Measurements from ENCODE around the gene DAD1. TPM values are rescaled to one million over a fixed set of nuclear protein-coding genes. Genes with fewer than 3 reads are reported as not detected.
"Not testable (repeated sequence)": the region's sequence is repeated elsewhere in the genome, so short reads cannot be mapped to it uniquely, and the experiment has no call there.

The DAD1 gene
- total RNA-seq, 1 donor from 2014 or later, result 223 TPM

- no peak overlapping the region for H3K4me3 Mint-ChIP-seq (ENCODE audit: unreplicated experiment)
These were observed 19.8 kb downstream of the DAD1 start for GRCh38 chr14:22569106-22569736.

GRCh38 chr14:22567437-22567836 lies 21.6 kb downstream of the DAD1 start:
- Mint-ChIP-seq H3K9me3 (ENCODE audit: unreplicated experiment) (no peaks in the 10 kb centered on the region), H3K27me3 (ENCODE audit: unreplicated experiment) (no peaks in the 10 kb centered on the region), H3K4me3 (ENCODE audit: unreplicated experiment) (no peak overlapping the region), H3K4me1 (ENCODE audit: unreplicated experiment) (peaks cover 14% of the 10 kb centered on the region), H3K27ac (ENCODE audit: unreplicated experiment) (no peak overlapping the region), H3K36me3 (ENCODE audit: unreplicated experiment) (peaks cover 26% of the 10 kb centered on the region)
- DNase-seq (ENCODE audit: extremely low spot score, unreplicated experiment), result no peak
- no peak for TF ChIP-seq CTCF (IDR thresholded peaks at IDR 0.05)

More at GRCh38 chr14:22569106-22569736, 19.8 kb downstream of the DAD1 start:
- H3K4me1 Mint-ChIP-seq (ENCODE audit: unreplicated experiment), result peaks cover 23% of the 10 kb centered on the region
- peaks cover 33% of the 10 kb centered on the region for H3K36me3 Mint-ChIP-seq (ENCODE audit: unreplicated experiment)
- no peaks in the 10 kb centered on the region for H3K9me3 Mint-ChIP-seq (ENCODE audit: unreplicated experiment)
- H3K27me3 Mint-ChIP-seq (ENCODE audit: unreplicated experiment), result no peaks in the 10 kb centered on the region
- no peak for DNase-seq (ENCODE audit: extremely low spot score, unreplicated experiment)
- H3K27ac Mint-ChIP-seq (ENCODE audit: unreplicated experiment), result no peak overlapping the region
- no peak for TF ChIP-seq CTCF (IDR thresholded peaks at IDR 0.05)

GRCh38 chr14:22566845-22567244 lies 22.2 kb downstream of the DAD1 start:
- H3K27me3 Mint-ChIP-seq (ENCODE audit: unreplicated experiment), result no peaks in the 10 kb centered on the region
- no peak for DNase-seq (ENCODE audit: extremely low spot score, unreplicated experiment)
- no peak overlapping the region for H3K4me3 Mint-ChIP-seq (ENCODE audit: unreplicated experiment)
- peaks cover 9% of the 10 kb centered on the region for H3K4me1 Mint-ChIP-seq (ENCODE audit: unreplicated experiment)
- peaks cover 26% of the 10 kb centered on the region for H3K36me3 Mint-ChIP-seq (ENCODE audit: unreplicated experiment)
- no peaks in the 10 kb centered on the region for H3K9me3 Mint-ChIP-seq (ENCODE audit: unreplicated experiment)
- no peak for TF ChIP-seq CTCF (IDR thresholded peaks at IDR 0.05)
- H3K27ac Mint-ChIP-seq (ENCODE audit: unreplicated experiment), result no peak overlapping the region

- H3K9me3 Mint-ChIP-seq (ENCODE audit: unreplicated experiment); H3K27me3 Mint-ChIP-seq (ENCODE audit: unreplicated experiment): not testable (repeated sequence)
These were observed 22.8 kb downstream of the DAD1 start for GRCh38 chr14:22566266-22566665.

GRCh38 chr14:22565391-22565945 lies 23.6 kb downstream of the DAD1 start:
- DNase-seq (ENCODE audit: extremely low spot score, unreplicated experiment), result no peak
- TF ChIP-seq CTCF (IDR thresholded peaks at IDR 0.05), result no peak
- H3K4me1 Mint-ChIP-seq (ENCODE audit: unreplicated experiment), result peaks cover 4% of the 10 kb centered on the region
- H3K27ac Mint-ChIP-seq (ENCODE audit: unreplicated experiment), result no peak overlapping the region
- no peak overlapping the region for H3K4me3 Mint-ChIP-seq (ENCODE audit: unreplicated experiment)
- H3K9me3 Mint-ChIP-seq (ENCODE audit: unreplicated experiment), result no peaks in the 10 kb centered on the region
- no peaks in the 10 kb centered on the region for H3K27me3 Mint-ChIP-seq (ENCODE audit: unreplicated experiment)
- peaks cover 29% of the 10 kb centered on the region for H3K36me3 Mint-ChIP-seq (ENCODE audit: unreplicated experiment)

More at GRCh38 chr14:22566266-22566665, 22.8 kb downstream of the DAD1 start:
- DNase-seq (ENCODE audit: extremely low spot score, unreplicated experiment); H3K27ac Mint-ChIP-seq (ENCODE audit: unreplicated experiment); H3K4me3 Mint-ChIP-seq (ENCODE audit: unreplicated experiment); H3K4me1 Mint-ChIP-seq (ENCODE audit: unreplicated experiment): not testable (repeated sequence)
- H3K36me3 Mint-ChIP-seq (ENCODE audit: unreplicated experiment), result peaks cover 31% of the 10 kb centered on the region
